Effector CD8-positive, alpha-beta T cell (primary cell): Measurements from ENCODE around the gene NUTF2.
A peak's percentile ranks its signal among the peaks of the same experiment; 100 is the strongest.

ENCODE experiments used
- DNase-seq: peaks from one replicate; lab custom pipeline; 2025; lab: John Stamatoyannopoulos, UW

NUTF2 gene

DNA sequence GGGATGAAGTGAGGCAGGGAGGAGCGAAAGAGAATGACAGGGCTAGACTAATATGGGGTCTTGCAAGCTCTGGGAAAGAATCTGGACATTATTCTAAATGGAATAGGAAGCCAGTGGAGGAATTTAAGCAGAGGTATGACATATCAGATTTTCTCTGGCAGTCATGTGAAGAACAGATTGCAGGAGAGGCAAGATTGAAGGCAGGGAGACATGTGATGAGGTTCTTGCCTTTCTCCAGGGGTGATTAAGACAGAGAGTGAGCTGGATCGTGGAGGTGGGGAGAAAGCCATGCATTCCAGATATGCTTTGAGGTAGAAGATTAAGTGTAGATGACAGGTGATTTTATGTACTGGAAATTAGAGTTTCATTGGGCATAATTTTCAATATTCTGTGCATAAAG lies 8.9 kb upstream of the NUTF2 start:
- no peak for DNase-seq

DNA sequence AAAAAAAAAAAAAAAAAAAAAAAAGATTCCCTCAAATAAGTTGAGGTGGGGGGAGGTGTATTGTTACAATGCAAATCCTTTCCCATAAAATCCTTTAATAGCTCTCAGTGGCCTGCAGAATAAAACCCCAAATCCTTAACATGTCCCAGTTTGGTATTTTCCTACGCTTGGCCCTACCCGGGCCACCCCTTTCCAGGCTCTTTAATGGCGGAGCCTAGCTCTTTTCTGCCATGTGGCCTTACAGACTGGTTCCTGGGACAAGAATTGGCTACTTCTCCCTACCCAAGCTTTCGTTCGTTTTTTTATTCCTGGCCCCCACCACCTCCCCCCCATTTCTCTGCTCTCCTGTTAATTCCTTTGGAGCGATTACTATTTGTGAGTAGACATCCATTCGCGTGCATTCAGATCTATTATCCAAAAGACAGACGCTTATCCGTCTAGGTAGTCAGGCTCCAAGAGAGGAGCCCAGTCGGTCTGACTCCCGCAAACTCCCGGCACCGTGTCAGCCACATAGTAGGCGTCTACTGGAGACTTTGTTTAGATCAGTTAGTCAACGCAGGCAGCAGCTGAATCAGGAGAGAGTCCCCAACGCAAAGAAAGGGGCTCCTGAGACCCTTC lies 5.4 kb upstream of the NUTF2 start:
- no peak for DNase-seq

DNA sequence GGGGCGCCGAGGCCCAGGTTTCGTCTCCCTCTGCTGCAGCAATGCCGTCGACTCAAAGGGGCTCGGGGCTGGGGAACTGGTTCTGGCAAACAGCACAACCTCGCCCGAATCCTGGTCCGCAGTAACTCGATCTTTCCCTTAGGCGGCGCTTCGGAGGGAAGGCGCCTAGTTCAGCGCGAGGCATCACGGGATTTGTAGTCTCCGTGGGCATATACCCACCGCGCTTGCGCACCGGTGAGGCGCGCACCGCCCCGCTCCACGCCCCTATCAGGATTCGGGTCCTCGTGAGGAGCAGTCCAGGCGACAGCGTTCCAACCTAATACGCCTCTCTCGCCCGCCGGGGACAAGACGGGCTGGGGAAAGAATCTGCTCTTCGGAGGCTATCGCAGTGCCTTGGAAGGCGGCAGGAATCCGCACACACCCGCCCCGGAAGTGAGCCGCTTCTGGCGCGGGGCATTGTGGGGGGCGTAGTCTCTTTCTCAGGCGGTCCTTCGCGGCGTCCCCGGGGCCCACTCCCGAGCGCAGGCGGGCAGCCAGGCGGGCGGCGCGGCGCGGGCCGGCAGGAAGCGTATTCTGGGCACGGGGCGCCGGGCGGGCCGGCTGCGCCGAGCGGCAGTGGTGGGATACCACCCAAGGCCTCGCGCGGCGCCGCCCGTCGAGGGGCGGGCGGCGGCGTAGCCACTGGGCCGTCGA lies 4.8 kb upstream of the NUTF2 start, which contains the start of gene THAP11:
TSS of gene THAP11 (plus strand) at position 505 of the 693 bp plus-strand sequence. CDS start 235 bp downstream, outside the sequence.
- DNase-seq: peak; percentile 92

DNA sequence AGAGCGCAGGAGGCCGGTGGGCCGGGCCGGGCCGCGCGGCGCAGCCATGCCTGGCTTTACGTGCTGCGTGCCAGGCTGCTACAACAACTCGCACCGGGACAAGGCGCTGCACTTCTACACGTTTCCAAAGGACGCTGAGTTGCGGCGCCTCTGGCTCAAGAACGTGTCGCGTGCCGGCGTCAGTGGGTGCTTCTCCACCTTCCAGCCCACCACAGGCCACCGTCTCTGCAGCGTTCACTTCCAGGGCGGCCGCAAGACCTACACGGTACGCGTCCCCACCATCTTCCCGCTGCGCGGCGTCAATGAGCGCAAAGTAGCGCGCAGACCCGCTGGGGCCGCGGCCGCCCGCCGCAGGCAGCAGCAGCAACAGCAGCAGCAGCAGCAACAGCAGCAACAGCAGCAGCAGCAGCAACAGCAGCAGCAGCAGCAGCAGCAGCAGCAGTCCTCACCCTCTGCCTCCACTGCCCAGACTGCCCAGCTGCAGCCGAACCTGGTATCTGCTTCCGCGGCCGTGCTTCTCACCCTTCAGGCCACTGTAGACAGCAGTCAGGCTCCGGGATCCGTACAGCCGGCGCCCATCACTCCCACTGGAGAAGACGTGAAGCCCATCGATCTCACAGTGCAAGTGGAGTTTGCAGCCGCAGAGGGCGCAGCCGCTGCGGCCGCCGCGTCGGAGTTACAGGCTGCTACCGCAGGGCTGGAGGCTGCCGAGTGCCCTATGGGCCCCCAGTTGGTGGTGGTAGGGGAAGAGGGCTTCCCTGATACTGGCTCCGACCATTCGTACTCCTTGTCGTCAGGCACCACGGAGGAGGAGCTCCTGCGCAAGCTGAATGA lies 4.0 kb upstream of the NUTF2 start:
- peak; percentile 48 for DNase-seq

DNA sequence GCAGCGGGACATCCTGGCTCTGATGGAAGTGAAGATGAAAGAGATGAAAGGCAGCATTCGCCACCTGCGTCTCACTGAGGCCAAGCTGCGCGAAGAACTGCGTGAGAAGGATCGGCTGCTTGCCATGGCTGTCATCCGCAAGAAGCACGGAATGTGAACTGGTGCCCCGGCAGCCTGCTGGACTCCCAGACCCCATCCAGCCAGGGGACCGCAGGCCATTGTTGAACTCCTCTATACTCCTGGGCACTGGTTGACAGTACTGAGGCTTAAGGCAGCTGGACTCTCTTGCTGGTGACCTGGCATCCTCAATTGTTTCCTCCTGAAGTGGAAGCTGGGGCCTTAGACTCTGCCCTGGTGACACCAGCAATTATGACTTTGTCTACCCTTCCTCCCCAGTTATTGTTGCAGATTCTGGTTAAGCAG lies 3.4 kb upstream of the NUTF2 start:
- DNase-seq: no peak

DNA sequence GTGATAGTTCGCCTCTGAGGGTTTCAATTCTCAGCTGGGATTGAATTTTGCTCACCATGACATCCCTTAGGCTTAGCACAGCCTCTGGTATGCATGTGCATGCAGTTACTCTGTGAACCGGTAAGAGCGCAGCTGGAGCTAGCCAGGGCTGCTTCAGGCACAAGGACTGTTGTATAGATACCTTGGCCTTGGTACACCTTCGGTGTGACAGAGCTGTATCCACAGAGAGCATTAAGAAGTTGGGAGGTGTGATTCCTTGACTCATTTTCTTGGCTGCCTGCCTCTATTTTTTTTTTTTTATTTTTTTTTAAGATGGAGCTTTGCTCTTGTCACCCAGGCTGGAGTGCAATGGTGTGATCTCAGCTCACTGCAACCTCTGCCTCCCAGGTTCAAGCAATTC lies 2.2 kb upstream of the NUTF2 start:
- no peak for DNase-seq

DNA sequence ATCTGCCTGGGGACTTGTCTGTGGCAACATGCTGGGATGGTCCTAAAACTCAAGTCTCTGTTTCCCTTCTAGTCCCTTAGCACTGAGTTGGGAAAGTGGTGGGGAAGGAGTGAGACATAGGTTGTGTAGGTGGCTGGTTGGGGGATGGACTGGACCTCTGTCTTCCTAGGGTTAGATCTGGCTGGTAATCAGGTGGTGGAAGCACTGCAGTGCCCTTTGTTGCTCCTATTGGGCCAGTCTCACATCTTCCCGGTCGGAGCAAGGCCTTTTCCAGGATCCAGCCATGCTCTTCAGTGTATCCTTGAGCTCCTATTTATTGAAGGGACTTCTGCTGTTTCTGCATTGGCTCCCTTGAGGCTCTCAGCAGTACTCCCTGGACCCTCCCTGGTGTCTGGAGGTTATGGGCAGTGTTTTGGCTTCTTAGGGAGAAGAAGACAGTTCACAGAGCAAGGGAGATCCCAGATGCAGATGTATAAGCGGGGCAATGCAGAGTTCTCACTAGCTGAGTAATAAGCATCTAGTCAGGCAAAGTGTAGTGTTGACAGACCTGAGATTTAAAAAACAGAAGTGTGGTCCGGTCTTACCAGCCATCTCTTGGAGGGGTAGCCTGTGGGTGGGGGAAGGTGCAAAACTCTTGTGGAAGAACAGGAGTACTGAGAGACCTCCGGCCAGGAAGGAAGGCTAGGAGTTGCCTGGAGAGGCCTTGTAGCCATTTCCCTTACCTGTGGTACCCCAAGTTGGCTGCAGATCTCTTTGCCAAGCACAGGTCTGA lies 1.3 kb upstream of the NUTF2 start:
- DNase-seq: no peak

DNA sequence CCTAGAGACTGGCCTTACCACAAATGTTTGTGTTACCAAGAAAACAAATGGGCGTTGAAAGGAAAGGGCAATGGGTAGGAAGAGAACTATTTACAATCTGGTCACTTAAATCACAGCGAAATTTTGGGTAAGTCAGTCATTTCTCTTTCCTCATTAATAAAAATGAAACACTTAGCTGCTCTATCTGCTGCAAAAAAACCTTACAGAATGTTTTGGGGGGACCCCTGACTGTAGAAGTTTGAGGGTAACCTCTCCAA lies 742 bp upstream of the NUTF2 start:
- no peak for DNase-seq

DNA sequence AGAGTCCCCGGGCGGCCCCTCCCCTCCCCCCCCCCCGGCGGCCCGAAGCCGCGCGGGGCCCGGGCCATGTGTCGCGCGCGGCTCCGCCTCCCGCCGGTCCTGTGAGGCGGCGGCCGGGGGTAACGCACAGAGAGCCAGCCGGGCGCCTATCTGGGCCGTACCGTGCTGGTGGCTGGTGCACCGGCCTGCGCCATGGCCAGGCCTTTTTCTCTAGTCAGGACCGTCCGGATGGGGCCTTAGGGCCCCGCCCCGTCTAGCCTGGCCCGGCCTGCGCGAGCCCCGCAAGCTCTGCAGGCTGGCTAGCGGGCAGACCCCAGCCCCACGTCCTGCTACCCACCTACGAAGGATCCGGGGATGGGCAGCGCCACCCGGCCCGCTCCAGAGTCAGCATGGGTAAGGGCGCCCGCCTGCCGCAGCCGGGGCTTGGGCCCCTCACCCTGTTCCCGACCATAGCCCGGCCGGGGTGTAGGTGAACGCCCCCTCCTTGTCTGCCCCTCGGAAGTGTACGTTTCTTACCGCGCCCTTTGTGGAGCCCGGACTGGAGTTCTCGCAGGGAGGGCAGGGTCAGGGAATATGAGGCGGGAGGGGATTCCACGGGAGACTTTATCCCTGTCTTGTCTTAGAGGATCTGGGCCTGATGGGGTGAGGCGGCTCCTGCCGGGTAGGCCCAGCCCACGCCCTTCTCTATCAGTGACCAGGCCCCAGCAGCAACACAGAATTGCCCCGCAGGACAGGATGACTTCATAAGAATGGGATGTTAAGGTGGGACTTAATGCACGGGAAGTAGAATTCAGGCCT lies 530 bp downstream of the NUTF2 start, which contains the start of gene CENPT:
TSS of gene CENPT (minus strand) at position 630 of the 798 bp plus-strand sequence. CDS start 13,834 bp downstream, outside the sequence.
- DNase-seq: peak; percentile 66

DNA sequence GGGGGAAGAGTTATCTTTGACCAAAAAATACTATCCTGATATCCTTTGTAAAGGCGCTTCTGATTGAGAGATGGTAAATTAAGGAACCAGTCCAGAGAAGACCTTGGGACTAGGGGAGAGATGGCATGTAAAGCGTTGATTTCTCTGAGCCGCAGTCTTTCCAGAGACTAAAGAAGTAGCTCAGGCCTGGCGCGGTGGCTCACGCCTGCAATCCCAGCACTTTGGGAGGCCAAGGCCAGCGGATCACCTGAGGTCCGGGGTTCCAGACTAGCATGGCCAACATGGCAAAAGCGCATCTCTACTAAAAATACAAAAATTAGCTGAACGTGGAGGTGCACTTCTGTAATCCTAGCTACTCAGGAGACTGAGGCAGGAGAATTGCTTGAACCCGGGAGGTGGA lies 1.4 kb downstream of the NUTF2 start:
- DNase-seq: no peak

DNA sequence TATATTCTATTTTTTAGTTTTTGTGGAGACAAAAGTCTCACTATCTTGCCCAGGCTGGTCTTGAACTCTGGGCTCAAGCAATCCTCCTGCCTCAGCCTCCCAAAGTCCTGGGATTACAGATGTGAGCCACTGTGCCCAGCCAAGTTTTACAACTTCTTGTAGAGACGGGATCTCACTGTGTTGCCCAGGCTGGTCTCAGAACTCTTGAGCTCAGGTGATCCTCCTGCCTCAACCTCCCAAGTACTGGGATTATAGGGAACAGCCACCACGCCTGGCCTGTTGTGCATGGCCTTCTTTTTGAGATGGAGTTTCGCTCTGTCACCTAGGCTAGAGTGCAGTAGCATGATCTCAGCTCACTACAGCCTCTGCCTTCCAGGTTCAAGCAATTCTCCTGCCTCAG lies 6.9 kb downstream of the NUTF2 start:
- DNase-seq: no peak

DNA sequence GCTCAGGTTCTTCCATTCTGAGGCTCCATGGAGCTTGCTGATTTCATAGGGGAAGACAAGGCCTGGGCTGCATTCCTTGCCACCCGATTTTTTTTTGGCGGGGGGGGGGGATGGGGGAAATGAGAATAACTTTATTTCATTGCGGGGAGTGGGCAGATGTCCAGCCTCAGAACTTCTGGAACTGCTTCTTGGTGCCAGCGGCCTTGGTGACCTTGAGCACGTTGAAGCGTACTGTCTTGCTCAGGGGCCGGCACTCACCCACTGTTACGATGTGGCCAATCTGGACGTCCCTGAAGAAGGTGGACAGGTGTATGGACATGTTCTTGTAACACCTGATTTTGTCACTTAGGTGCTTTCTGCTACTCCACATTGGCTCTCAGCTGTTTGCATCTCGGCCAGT lies 9.1 kb downstream of the NUTF2 start:
- no peak for DNase-seq

DNA sequence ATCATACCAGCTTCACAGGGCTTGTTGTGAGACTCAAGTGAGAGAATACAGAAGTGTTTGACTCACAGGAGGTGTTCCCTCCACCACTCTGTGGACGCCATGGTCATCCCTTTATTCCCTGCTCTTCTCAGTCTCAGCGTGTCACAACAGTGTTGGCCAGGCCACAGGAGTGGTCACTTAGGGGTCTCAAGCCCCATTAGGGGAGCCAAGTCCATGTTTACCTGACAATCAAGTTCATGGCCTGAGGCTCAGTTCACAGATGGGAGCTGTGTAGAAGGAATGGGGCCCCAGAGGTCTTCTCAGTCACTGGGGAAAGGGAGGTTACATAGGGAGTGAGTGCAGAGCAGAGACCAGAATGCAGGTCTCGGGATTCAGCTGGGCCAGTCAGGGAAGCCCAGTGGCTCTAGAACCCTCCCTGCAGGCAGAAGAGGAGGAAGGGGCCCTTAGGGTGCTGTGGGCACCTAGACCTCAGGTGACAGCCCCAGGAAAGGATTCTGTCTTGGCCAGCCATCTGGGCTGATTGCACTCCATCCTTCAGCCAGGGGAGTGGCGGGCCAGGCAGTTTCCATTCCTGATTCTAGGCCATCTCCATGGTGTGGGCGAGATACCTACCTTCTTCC lies 10.3 kb downstream of the NUTF2 start:
- DNase-seq: no peak

DNA sequence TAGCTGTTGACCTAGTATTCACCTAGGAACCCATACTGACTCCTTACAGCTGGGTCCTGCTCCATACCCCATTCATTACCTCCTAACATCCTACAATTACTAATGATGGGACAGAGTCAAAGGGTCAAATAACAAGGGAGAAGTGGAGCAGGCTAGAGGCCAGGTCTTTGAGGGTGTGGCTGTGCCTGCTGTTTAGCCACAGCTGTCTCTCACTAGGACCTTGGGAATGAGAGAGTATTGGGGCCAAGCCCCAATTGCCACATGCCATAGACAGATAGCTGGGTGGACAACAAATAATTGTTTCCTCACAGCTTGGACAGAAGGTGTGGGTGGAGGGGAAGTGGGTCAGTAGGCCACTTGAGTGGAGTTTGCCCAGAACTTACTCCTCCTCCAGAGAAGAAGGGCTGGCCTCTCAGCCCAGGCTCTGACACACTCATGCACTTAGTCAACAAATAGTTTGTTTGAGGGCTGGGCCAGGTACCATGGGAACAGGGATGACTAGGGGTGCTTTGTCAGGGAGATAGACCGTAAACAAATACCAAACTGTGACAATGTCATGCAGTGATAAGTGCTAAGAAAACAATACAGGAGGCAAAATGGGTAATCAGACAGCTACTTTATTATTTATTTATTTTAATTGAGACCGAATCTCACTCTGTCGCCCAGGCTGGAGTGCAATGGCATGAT lies 11.0 kb downstream of the NUTF2 start:
- DNase-seq: no peak

DNA sequence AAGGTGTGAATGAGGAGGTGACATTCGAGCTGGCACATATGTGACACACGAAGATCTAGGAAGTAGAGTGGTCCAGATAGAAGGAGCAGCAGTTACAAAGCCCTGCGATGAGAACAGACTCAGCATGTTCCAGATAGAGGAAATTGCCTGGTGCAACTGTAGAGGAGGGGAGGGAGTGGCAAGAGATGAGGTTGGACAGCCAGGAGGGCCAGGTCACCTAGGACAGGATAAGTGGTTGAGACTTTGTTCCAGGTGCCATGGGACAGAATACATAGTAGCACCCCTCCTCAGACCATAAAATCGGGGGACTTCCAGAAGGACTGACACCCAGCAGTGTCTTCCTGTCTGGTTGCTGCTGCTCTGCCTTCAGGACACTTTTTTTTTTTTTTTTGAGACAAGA lies 11.8 kb downstream of the NUTF2 start:
- DNase-seq: no peak

DNA sequence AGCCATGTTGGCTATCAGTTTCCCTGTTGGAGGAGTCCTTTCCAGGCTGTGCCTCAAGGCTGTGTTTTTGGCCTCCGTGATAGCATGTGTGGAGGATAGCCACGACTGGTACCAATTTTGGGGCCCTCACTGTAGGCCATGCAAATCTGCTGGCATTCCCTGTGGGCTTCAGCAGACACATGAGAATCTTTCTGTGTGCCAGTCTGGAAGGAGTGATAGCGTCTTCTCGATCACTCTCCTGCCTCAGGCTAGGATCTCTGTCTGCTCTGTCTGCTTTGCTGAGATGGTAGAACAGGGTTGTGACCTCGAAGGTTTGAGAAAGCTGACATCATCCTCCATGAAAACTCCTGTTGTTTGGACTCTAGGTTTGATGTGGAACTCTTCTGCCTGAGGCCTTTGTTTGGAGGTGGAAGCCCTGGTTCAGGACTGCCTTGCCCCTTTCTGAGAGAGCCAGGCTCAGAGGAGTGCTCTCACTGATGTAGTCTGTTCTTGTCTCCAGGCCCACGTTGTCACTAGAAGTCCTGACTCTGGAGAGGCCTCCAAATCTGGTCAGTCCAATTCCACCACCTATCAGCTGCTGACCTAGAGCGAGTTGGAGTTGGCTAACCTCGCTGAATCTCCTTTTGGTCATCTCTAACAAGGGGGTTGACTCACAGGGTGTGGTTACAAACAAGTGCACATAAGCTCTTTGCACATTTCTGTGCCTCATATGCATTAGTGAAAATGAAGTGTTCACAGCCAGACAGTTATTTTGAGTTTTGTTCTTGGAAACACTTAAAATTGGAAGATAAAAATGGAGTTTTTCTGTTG lies 14.1 kb downstream of the NUTF2 start:
- DNase-seq: no peak

DNA sequence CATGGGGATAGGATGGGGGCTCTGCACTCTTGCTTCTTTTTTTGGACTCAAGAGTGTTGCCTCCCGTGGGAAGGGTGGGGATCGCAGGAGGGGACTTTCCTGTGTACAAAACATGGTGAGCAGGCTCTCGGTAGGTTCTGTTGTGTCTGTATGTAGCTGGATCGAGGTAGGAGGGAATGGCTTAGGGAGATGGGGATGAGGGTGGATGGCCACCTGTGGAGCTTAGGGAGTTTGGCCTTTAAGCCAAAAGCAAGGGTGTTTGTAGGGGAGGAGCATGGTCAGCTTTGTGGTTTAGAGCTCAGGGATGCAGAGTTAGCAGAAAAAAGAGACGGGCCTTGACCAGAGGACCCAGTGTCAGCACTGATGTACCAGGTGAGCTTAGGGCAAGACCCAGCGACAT lies 15.1 kb downstream of the NUTF2 start:
- DNase-seq: no peak

DNA sequence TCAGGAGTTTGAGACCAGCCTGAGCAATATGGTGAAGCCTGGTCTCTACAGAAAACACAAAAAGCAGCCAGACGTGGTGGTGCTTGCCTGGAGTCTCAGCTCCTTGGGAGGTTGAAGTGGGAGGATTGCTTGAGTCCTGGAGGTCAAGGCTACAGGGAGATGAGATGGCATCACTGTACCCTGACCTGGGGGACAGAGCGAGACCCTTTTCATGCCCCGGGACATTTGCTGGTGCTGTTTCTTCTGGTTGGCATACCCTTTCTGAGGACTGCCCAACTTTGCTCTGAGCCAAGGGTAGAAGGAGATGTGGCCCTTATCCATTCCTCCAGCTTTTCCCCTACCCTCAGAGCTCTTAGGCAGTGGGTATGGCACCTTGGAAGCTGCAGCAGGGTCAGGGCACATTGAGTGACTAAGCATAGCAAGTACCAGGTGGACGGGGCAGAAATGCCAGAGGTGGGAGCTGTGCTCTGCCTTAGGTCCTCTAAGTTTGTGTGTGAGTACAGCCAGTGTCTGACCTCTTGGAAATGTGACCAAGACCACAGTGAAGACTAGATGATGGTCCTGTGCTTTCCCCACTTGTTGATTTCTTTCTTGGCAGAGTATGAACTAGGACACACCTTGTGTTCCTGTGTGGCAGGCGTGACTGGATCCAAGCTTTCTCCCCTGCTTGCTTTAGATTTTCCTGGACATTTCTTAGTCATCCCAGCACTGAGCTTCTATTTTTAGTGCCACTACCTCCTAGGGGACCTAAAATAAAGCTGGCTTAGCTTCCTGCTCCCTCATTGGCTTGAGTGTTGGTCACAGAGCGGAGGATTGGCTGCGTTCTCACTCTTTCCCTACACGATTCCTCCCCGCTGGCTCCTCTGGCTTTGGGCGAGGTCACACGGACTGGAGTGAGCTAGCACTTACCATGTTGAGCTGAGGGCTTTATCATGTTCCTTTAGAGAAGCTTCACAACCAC lies 16.2 kb downstream of the NUTF2 start:
- DNase-seq: no peak
